ENCODE data around the gene FNTB.

The FNTB gene

GRCh38 chr14:65101631-65102440 lies 115.1 kb downstream of the FNTB start:
- Histone ChIP-seq H4K8ac (ENCODE audit: low read depth, low read length) (no peak overlapping the region), H2BK12ac (ENCODE audit: low read length) (no peak overlapping the region), H3K4me1 (ENCODE audit: control insufficient read depth in 2 of 2, insufficient read depth in 1 of 2, low read depth in 1 of 2, low read length in 2 of 2) (peaks cover 3 to 5% of the 10 kb centered on the region in 2 donors), H2AFZ (ENCODE audit: low read length) (peak overlapping the region; percentile 92), H3K27ac (replicated peaks; ENCODE audit: low read length) (peak overlapping the region; percentile 39), H3K4ac (ENCODE audit: low read length) (no peak overlapping the region), H3K9ac (ENCODE audit: low read depth, low read length, poor library complexity) (peak overlapping the region; percentile 90), H3K14ac (ENCODE audit: low read length) (no peak overlapping the region), H4K91ac (ENCODE audit: low read depth, low read length, poor library complexity) (no peak overlapping the region), H2AK5ac (ENCODE audit: low read depth, low read length) (no peak overlapping the region), H3K27me3 (ENCODE audit: control insufficient read depth in 3 of 3, insufficient read depth in 3 of 3, low read depth in 1 of 3, low read length in 3 of 3) (peaks cover 0 to 2% (median 0%) of the 10 kb centered on the region in 3 experiments), H3K79me1 (ENCODE audit: low read depth, low read length) (no peaks in the 10 kb centered on the region), H3K18ac (ENCODE audit: low read length) (peak overlapping the region; percentile 80), H3K4me3 (ENCODE audit: low read length in 2 of 2) (peak overlapping the region; percentile 83 to 98), H2BK15ac (ENCODE audit: low read length) (no peak overlapping the region), H3K9me3 (replicated peaks in 1 of 2; ENCODE audit: control insufficient read depth in 2 of 2, insufficient read depth in 1 of 2, low read depth in 1 of 2, low read length in 2 of 2) (no peaks in the 10 kb centered on the region), H2BK120ac (ENCODE audit: low read depth, low read length) (no peak overlapping the region), H3K4me2 (ENCODE audit: insufficient read depth, low read length, poor library complexity, severe bottlenecking) (peak overlapping the region; percentile 73), H3K36me3 (replicated peaks in 1 of 2; ENCODE audit: control insufficient read depth in 2 of 2, insufficient read depth in 2 of 2, low read length in 2 of 2) (peaks cover 1 to 29% of the 10 kb centered on the region in 2 donors), H2BK5ac (ENCODE audit: low read length) (peak overlapping the region; percentile 66), H3K23ac (ENCODE audit: low read depth, low read length, poor library complexity) (peak overlapping the region; percentile 80)
- DNase-seq (ENCODE audit: low spot score) = peak; percentile 24
- WGBS, 2 donors (ENCODE audit: extremely low coverage in 2 of 2, insufficient read length in 2 of 2, insufficient replicate concordance in 1 of 2) = no CpG with 5 or more reads among the region's 66 CpGs

DNA sequence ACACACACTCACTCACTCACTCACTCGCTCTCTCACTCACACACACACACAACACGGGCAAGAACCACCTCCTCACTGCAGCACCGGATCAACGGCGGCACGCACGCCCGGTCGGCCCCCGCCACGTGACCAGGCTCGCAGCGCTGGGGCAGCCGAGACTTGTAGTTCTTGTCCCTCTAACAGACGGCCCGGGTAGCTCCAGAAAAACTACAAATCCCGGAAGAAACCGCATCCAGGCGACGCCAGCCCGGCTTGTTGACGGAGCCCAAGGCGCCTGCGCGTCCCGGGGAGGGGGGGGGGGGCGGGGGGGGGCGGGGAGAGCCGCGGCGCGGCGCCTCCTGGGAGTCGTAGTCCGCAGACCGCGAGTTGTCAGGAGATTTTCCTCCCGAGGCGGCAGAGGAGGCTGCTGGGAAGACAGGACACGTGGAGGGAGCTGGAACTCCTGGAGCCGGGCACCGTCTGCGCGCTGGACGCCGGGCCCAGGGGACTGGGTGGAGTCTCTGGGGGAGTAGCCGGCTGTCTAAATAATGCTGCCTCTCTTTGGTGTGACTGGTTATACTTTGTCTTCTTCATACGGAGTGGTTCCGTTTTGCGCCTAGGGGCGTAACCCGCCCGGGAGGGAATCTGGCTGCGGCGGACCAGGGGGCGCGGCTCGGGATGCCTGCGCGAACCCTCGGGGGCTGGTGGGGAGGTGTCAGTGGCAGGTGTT lies 115.9 kb downstream of the FNTB start, which contains the start of gene MAX:
TSS of gene MAX (minus strand) at position 77 of the 709 bp plus-strand sequence. CDS start 178 bp downstream, outside the sequence.
- no peak within 1 kb of the TSS for H2BK120ac ChIP-seq (ENCODE audit: low read depth, low read length)
- peak within 1 kb of the TSS; percentile 39 for H3K27ac ChIP-seq (replicated peaks; ENCODE audit: low read length)
- no CpG with 5 or more reads among the region's 61 CpGs for WGBS, 2 donors (ENCODE audit: extremely low coverage in 2 of 2, insufficient read length in 2 of 2, insufficient replicate concordance in 1 of 2)
- peaks cover 3 to 5% of the 10 kb centered on the region in 2 donors for H3K4me1 ChIP-seq (ENCODE audit: control insufficient read depth in 2 of 2, insufficient read depth in 1 of 2, low read depth in 1 of 2, low read length in 2 of 2)
- no peak within 1 kb of the TSS for H2AK5ac ChIP-seq (ENCODE audit: low read depth, low read length)
- H3K79me1 ChIP-seq (ENCODE audit: low read depth, low read length) = no peaks in the 10 kb centered on the region
- H4K8ac ChIP-seq (ENCODE audit: low read depth, low read length) = no peak within 1 kb of the TSS
- H3K27me3 ChIP-seq (ENCODE audit: control insufficient read depth in 3 of 3, insufficient read depth in 3 of 3, low read depth in 1 of 3, low read length in 3 of 3) = peaks cover 0 to 2% (median 0%) of the 10 kb centered on the region in 3 experiments
- H3K9me3 ChIP-seq (replicated peaks in 1 of 2; ENCODE audit: control insufficient read depth in 2 of 2, insufficient read depth in 1 of 2, low read depth in 1 of 2, low read length in 2 of 2) = no peaks in the 10 kb centered on the region
- peak within 1 kb of the TSS; percentile 80 for H3K23ac ChIP-seq (ENCODE audit: low read depth, low read length, poor library complexity)
- H3K4me3 ChIP-seq (ENCODE audit: low read length in 2 of 2) = peak within 1 kb of the TSS; percentile 83 to 98
- H3K14ac ChIP-seq (ENCODE audit: low read length) = peak within 1 kb of the TSS; percentile 48
- H2BK12ac ChIP-seq (ENCODE audit: low read length) = no peak within 1 kb of the TSS
- H3K4me2 ChIP-seq (ENCODE audit: insufficient read depth, low read length, poor library complexity, severe bottlenecking) = peak within 1 kb of the TSS; percentile 85
- no peak within 1 kb of the TSS for H2BK15ac ChIP-seq (ENCODE audit: low read length)
- peak within 1 kb of the TSS; percentile 90 for H3K9ac ChIP-seq (ENCODE audit: low read depth, low read length, poor library complexity)
- peak within 1 kb of the TSS; percentile 66 for H2BK5ac ChIP-seq (ENCODE audit: low read length)
- H3K4ac ChIP-seq (ENCODE audit: low read length) = no peak within 1 kb of the TSS
- H3K36me3 ChIP-seq (replicated peaks in 1 of 2; ENCODE audit: control insufficient read depth in 2 of 2, insufficient read depth in 2 of 2, low read length in 2 of 2) = peaks cover 1 to 21% of the 10 kb centered on the region in 2 donors
- H2AFZ ChIP-seq (ENCODE audit: low read length) = peak within 1 kb of the TSS; percentile 98
- H3K18ac ChIP-seq (ENCODE audit: low read length) = peak within 1 kb of the TSS; percentile 80
- no peak within 1 kb of the TSS for H4K91ac ChIP-seq (ENCODE audit: low read depth, low read length, poor library complexity)
- DNase-seq (ENCODE audit: low spot score) = peak; percentile 96

- peak overlapping the region; percentile 23 for H3K23ac ChIP-seq (ENCODE audit: low read depth, low read length, poor library complexity)
- no CpG with 5 or more reads among the region's 22 CpGs for WGBS, 2 donors (ENCODE audit: extremely low coverage in 2 of 2, insufficient read length in 2 of 2, insufficient replicate concordance in 1 of 2)
- peak overlapping the region; percentile 98 for H2AFZ ChIP-seq (ENCODE audit: low read length)
- H4K8ac ChIP-seq (ENCODE audit: low read depth, low read length) = no peak overlapping the region
- H3K9ac ChIP-seq (ENCODE audit: low read depth, low read length, poor library complexity) = peak overlapping the region; percentile 22
- no peak overlapping the region for H3K4ac ChIP-seq (ENCODE audit: low read length)
- no peak for DNase-seq (ENCODE audit: low spot score)
- peak overlapping the region; percentile 85 for H3K4me2 ChIP-seq (ENCODE audit: insufficient read depth, low read length, poor library complexity, severe bottlenecking)
- H3K27ac ChIP-seq (replicated peaks; ENCODE audit: low read length) = no peak overlapping the region
- H3K79me1 ChIP-seq (ENCODE audit: low read depth, low read length) = no peaks in the 10 kb centered on the region
- H3K27me3 ChIP-seq (ENCODE audit: control insufficient read depth in 3 of 3, insufficient read depth in 3 of 3, low read depth in 1 of 3, low read length in 3 of 3) = peaks cover 0 to 2% (median 0%) of the 10 kb centered on the region in 3 experiments
- H3K9me3 ChIP-seq (replicated peaks in 1 of 2; ENCODE audit: control insufficient read depth in 2 of 2, insufficient read depth in 1 of 2, low read depth in 1 of 2, low read length in 2 of 2) = no peaks in the 10 kb centered on the region
- H2AK5ac ChIP-seq (ENCODE audit: low read depth, low read length) = no peak overlapping the region
- H2BK120ac ChIP-seq (ENCODE audit: low read depth, low read length) = no peak overlapping the region
- H2BK15ac ChIP-seq (ENCODE audit: low read length) = no peak overlapping the region
- peak overlapping the region; percentile 61 to 86 for H3K4me3 ChIP-seq (ENCODE audit: low read length in 2 of 2)
- H3K4me1 ChIP-seq (ENCODE audit: control insufficient read depth in 2 of 2, insufficient read depth in 1 of 2, low read depth in 1 of 2, low read length in 2 of 2) = peaks cover 3 to 5% of the 10 kb centered on the region in 2 donors
- H3K36me3 ChIP-seq (replicated peaks in 1 of 2; ENCODE audit: control insufficient read depth in 2 of 2, insufficient read depth in 2 of 2, low read length in 2 of 2) = peaks cover 0 to 15% of the 10 kb centered on the region in 2 donors
- no peak overlapping the region for H4K91ac ChIP-seq (ENCODE audit: low read depth, low read length, poor library complexity)
- no peak overlapping the region for H2BK12ac ChIP-seq (ENCODE audit: low read length)
- no peak overlapping the region for H2BK5ac ChIP-seq (ENCODE audit: low read length)
- no peak overlapping the region for H3K18ac ChIP-seq (ENCODE audit: low read length)
- H3K14ac ChIP-seq (ENCODE audit: low read length) = peak overlapping the region; percentile 48
Measured at GRCh38 chr14:65103150-65103760, 116.6 kb downstream of the FNTB start.
